ENCODE data around the gene SPRY4. TPM values are rescaled to one million over a fixed set of nuclear protein-coding genes. Genes with fewer than 3 reads are reported as not detected.

Gene SPRY4
- total RNA-seq, 2 donors from 2014 or later = 0.26 TPM; not detected in 1

- Mint-ChIP-seq H3K4me1 (peaks cover 25% of the 10 kb centered on the region), H3K27ac (no peak overlapping the region), H3K27me3 (peaks cover 53% of the 10 kb centered on the region), H3K36me3 (ENCODE audit: low read depth) (peaks cover under 1% of the 10 kb centered on the region), H3K4me3 (peak overlapping the region; percentile 82)
- no peaks in the 10 kb centered on the region for H3K9me3 ChIP-seq (ENCODE audit: control insufficient read depth, low read length, poor library complexity, severe bottlenecking)
- ATAC-seq = no peak
- no peak for DNase-seq
These were observed 1.1 kb upstream of the SPRY4 start for GRCh38 chr5:142325725-142326479.

GRCh38 chr5:142324136-142324870 is 518 bp downstream of the SPRY4 start:
- Mint-ChIP-seq H3K27me3 (peaks cover 65% of the 10 kb centered on the region), H3K4me1 (peaks cover 29% of the 10 kb centered on the region), H3K4me3 (peak overlapping the region; percentile 88), H3K27ac (no peak overlapping the region), H3K36me3 (ENCODE audit: low read depth) (peaks cover 4% of the 10 kb centered on the region)
- DNase-seq (peak; percentile 15 to 22 (median 21)), ATAC-seq (peak; percentile 79)
- no peaks in the 10 kb centered on the region for H3K9me3 ChIP-seq (ENCODE audit: control insufficient read depth, low read length, poor library complexity, severe bottlenecking)

GRCh38 chr5:142323480-142324135 is 1.2 kb downstream of the SPRY4 start:
- peak overlapping the region; percentile 88 for H3K4me3 Mint-ChIP-seq
- H3K27me3 Mint-ChIP-seq = peaks cover 68% of the 10 kb centered on the region
- H3K27ac Mint-ChIP-seq = no peak overlapping the region

GRCh38 chr5:142322747-142323479 is 1.9 kb downstream of the SPRY4 start:
- H3K9me3 ChIP-seq (ENCODE audit: control insufficient read depth, low read length, poor library complexity, severe bottlenecking) = no peaks in the 10 kb centered on the region
- H3K36me3 Mint-ChIP-seq (ENCODE audit: low read depth) = peaks cover 4% of the 10 kb centered on the region
- ATAC-seq (no peak), DNase-seq (no peak)
- H3K4me3 Mint-ChIP-seq = no peak overlapping the region
- H3K27ac Mint-ChIP-seq = no peak overlapping the region
- H3K4me1 Mint-ChIP-seq = peaks cover 29% of the 10 kb centered on the region
- H3K27me3 Mint-ChIP-seq = peaks cover 68% of the 10 kb centered on the region

More at GRCh38 chr5:142323480-142324135, 1.2 kb downstream of the SPRY4 start:
- no peak for ATAC-seq
- peaks cover 4% of the 10 kb centered on the region for H3K36me3 Mint-ChIP-seq (ENCODE audit: low read depth)
- no peak for DNase-seq
- H3K4me1 Mint-ChIP-seq = peaks cover 29% of the 10 kb centered on the region
- no peaks in the 10 kb centered on the region for H3K9me3 ChIP-seq (ENCODE audit: control insufficient read depth, low read length, poor library complexity, severe bottlenecking)

- no peaks in the 10 kb centered on the region for H3K9me3 ChIP-seq (ENCODE audit: control insufficient read depth, low read length, poor library complexity, severe bottlenecking)
- Mint-ChIP-seq H3K4me3 (no peak overlapping the region), H3K4me1 (peaks cover 29% of the 10 kb centered on the region), H3K36me3 (ENCODE audit: low read depth) (peaks cover 4% of the 10 kb centered on the region), H3K27me3 (peaks cover 64% of the 10 kb centered on the region), H3K27ac (no peak overlapping the region)
- DNase-seq = no peak
- ATAC-seq = no peak
These were observed 2.4 kb downstream of the SPRY4 start for GRCh38 chr5:142322403-142322746.

GRCh38 chr5:142320851-142321560 is 3.8 kb downstream of the SPRY4 start:
- no peak for ATAC-seq
- H3K4me3 Mint-ChIP-seq = no peak overlapping the region
- peaks cover 29% of the 10 kb centered on the region for H3K4me1 Mint-ChIP-seq
- H3K9me3 ChIP-seq (ENCODE audit: control insufficient read depth, low read length, poor library complexity, severe bottlenecking) = no peaks in the 10 kb centered on the region
- peaks cover 4% of the 10 kb centered on the region for H3K36me3 Mint-ChIP-seq (ENCODE audit: low read depth)
- no peak for DNase-seq
- H3K27ac Mint-ChIP-seq = peak overlapping the region; percentile 80
- peaks cover 52% of the 10 kb centered on the region for H3K27me3 Mint-ChIP-seq

- ATAC-seq = no peak
- Mint-ChIP-seq H3K4me1 (peaks cover 32% of the 10 kb centered on the region), H3K36me3 (ENCODE audit: low read depth) (peaks cover 4% of the 10 kb centered on the region), H3K4me3 (no peak overlapping the region), H3K27me3 (peaks cover 48% of the 10 kb centered on the region), H3K27ac (no peak overlapping the region)
- H3K9me3 ChIP-seq (ENCODE audit: control insufficient read depth, low read length, poor library complexity, severe bottlenecking) = no peaks in the 10 kb centered on the region
- no peak for DNase-seq
These were observed 4.4 kb downstream of the SPRY4 start for GRCh38 chr5:142320430-142320738.

- ATAC-seq (no peak), DNase-seq (no peak)
- peak overlapping the region; percentile 25 for H3K4me3 Mint-ChIP-seq
- peaks cover 44% of the 10 kb centered on the region for H3K27me3 Mint-ChIP-seq
- peaks cover 4% of the 10 kb centered on the region for H3K36me3 Mint-ChIP-seq (ENCODE audit: low read depth)
- H3K4me1 Mint-ChIP-seq = peaks cover 26% of the 10 kb centered on the region
- H3K9me3 ChIP-seq (ENCODE audit: control insufficient read depth, low read length, poor library complexity, severe bottlenecking) = no peaks in the 10 kb centered on the region
- no peak overlapping the region for H3K27ac Mint-ChIP-seq
These were observed 5.0 kb downstream of the SPRY4 start for GRCh38 chr5:142319560-142320429.

- Mint-ChIP-seq H3K27me3 (peaks cover 37% of the 10 kb centered on the region), H3K4me3 (no peak overlapping the region), H3K27ac (no peak overlapping the region), H3K36me3 (ENCODE audit: low read depth) (peaks cover 4% of the 10 kb centered on the region), H3K4me1 (peaks cover 22% of the 10 kb centered on the region)
- ATAC-seq = no peak
- H3K9me3 ChIP-seq (ENCODE audit: control insufficient read depth, low read length, poor library complexity, severe bottlenecking) = no peaks in the 10 kb centered on the region
- DNase-seq = no peak
These were observed 5.7 kb downstream of the SPRY4 start for GRCh38 chr5:142319105-142319504.

- no peaks in the 10 kb centered on the region for H3K9me3 ChIP-seq (ENCODE audit: control insufficient read depth, low read length, poor library complexity, severe bottlenecking)
- ATAC-seq = no peak
- Mint-ChIP-seq H3K36me3 (ENCODE audit: low read depth) (peaks cover 4% of the 10 kb centered on the region), H3K27me3 (peaks cover 26% of the 10 kb centered on the region), H3K27ac (no peak overlapping the region), H3K4me1 (peaks cover 16% of the 10 kb centered on the region), H3K4me3 (no peak overlapping the region)
- DNase-seq = no peak
These were observed 7.1 kb downstream of the SPRY4 start for GRCh38 chr5:142317753-142318152.

GRCh38 chr5:142317173-142317572 is 7.6 kb downstream of the SPRY4 start:
- ATAC-seq (no peak), DNase-seq (no peak)
- H3K4me3 Mint-ChIP-seq = no peak overlapping the region
- H3K9me3 ChIP-seq (ENCODE audit: control insufficient read depth, low read length, poor library complexity, severe bottlenecking) = no peaks in the 10 kb centered on the region
- peaks cover 26% of the 10 kb centered on the region for H3K27me3 Mint-ChIP-seq
- H3K27ac Mint-ChIP-seq = no peak overlapping the region
- H3K4me1 Mint-ChIP-seq = peaks cover 16% of the 10 kb centered on the region
- peaks cover 4% of the 10 kb centered on the region for H3K36me3 Mint-ChIP-seq (ENCODE audit: low read depth)

GRCh38 chr5:142316681-142317080 is 8.1 kb downstream of the SPRY4 start:
- peaks cover 4% of the 10 kb centered on the region for H3K36me3 Mint-ChIP-seq (ENCODE audit: low read depth)
- peaks cover 23% of the 10 kb centered on the region for H3K27me3 Mint-ChIP-seq
- no peak overlapping the region for H3K4me3 Mint-ChIP-seq
- ATAC-seq = no peak
- no peak for DNase-seq
- H3K9me3 ChIP-seq (ENCODE audit: control insufficient read depth, low read length, poor library complexity, severe bottlenecking) = no peaks in the 10 kb centered on the region
- H3K4me1 Mint-ChIP-seq = peaks cover 16% of the 10 kb centered on the region
- no peak overlapping the region for H3K27ac Mint-ChIP-seq
